Panc1 (cell line): ENCODE results near the gene SLC16A6.
"Not testable (repeated sequence)": the region's sequence is repeated elsewhere in the genome, so short reads cannot be mapped to it uniquely, and the experiment has no call there.

Experiments
- CTCF ChIP-seq: fragments of 450-650 bp; IDR thresholded peaks from 2 replicates; pipeline ENCODE4 v1.5.1; 2017; ENCODE audit warnings: mild to moderate bottlenecking
- POLR2AphosphoS5 ChIP-seq: IDR thresholded peaks from 2 replicates; pipeline ENCODE4 v1.6.1; 2012; ENCODE audit warnings: mild to moderate bottlenecking, low read depth, low read length, moderate library complexity
- REST ChIP-seq, 2 experiments: IDR thresholded peaks; 2 replicates each; pipeline ENCODE4 v1.6.1; 2011 to 2012; ENCODE audit warnings: low read depth in 2 of 2, control low read depth in 1 of 2, low read length in 1 of 2, mild to moderate bottlenecking in 1 of 2, moderate library complexity in 1 of 2; ENCODE audit not compliant: insufficient read depth in 1 of 2
- SIN3A ChIP-seq: IDR thresholded peaks from 2 replicates; pipeline ENCODE4 v1.6.1; 2012; ENCODE audit warnings: low read depth, mild to moderate bottlenecking, low read length, moderate library complexity, borderline replicate concordance; ENCODE audit not compliant: insufficient read depth

GRCh38 chr17:68331932-68332331 is 41.0 kb upstream of the SLC16A6 start:
- TF ChIP-seq CTCF; POLR2AphosphoS5; REST (IDR thresholded peaks at IDR 0.05; ENCODE audit: insufficient read depth in 1 of 2, low read depth in 2 of 2, low read length in 1 of 2); SIN3A: not testable (repeated sequence)
